ENCODE measurements around the gene MAP3K4. TPM values are rescaled to one million over a fixed set of nuclear protein-coding genes. Genes with fewer than 3 reads are reported as not detected.
A peak's percentile ranks its signal among the peaks of the same experiment; 100 is the strongest.
"Not testable (repeated sequence)": the region's sequence is repeated elsewhere in the genome, so short reads cannot be mapped to it uniquely, and the experiment has no call there.

Gene MAP3K4
- total RNA-seq, 1 experiment from 2014 or later, result 13.5 TPM

DNA sequence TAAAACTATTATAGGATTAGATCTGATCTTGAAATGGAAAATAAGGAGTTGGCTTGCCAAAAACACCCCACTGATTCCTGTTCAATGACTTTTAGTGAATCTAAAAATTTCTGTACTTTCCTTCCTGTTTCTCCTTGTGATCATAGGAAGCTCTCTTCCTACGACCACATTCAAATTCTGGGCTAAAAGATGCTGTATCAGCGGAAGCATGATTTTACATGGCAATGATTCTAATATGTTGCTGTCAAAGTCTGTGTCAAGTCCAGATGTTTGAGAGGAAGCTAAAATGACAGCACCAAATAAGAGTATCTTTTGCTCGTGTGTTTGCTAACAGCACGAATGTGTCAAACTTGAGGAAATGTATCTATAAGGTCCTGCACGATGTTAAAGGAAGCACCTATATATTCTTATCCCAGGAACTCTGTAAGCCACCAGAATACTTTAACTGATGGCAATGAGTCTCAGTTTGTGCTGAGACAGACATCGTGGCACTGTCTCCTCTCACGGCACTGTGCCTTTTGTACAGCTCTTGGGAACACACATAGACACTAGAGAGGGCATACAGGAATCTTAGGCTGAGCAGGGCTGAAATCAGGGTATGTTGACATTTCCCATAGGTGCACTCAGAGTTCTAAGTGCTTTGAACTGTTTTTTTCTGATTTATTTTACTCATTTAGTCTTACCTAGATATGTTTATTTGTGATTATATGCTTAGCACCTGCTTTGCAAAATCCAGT, 24.9 kb upstream of the MAP3K4 start:
- H3K27me3 ChIP-seq, result no peaks in the 10 kb centered on the region
- H3K9me3 ChIP-seq, result no peaks in the 10 kb centered on the region
- H3K36me3 ChIP-seq, result no peaks in the 10 kb centered on the region
- DNase-seq, result no peak
- no peak overlapping the region for H3K4me3 ChIP-seq

GRCh38 chr6:160967351-160967750, 24.2 kb upstream of the MAP3K4 start:
- Histone ChIP-seq H3K9me3 (no peaks in the 10 kb centered on the region), H3K36me3 (no peaks in the 10 kb centered on the region), H3K4me3 (no peak overlapping the region), H3K27me3 (no peaks in the 10 kb centered on the region)
- no peak for DNase-seq

DNA sequence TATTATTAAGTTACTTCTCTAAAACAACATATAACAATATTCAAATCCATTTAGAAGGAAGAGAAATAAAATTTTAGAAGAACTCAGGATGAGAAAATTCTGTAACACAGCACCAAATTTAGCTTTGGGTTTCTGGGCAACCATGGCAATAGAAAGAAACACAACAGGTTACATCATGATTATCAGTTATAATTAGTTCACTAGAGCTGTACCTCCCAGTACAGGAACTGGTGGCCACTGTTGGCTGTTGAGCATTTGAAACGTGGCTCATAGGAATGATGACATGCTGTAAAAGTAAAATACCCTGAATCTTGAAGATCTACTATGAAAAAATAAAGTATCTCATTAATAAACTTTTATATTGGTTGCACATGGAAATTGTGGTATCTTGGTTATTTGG, 23.7 kb upstream of the MAP3K4 start:
- Histone ChIP-seq H3K4me3 (no peak overlapping the region), H3K36me3 (no peaks in the 10 kb centered on the region)
- no peak for DNase-seq

DNA sequence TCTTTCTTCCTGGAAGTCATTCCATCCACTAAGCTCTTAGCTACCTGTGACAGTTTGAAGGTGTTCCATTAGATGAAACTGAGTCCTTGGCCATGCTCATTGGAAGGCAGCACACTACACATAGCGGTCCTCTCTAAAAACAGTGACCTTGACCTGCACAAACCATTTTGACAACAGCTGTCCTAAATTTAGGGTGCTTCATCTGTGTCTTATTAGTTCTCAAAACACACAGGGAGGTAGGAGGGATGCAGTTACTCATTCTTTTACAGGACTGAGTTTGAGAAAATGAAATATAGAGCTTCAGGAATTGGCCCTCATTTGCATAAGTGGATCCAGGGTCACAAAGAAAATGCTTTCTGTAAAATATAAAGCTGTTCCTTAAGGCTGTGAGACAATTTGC, 20.4 kb upstream of the MAP3K4 start:
- Histone ChIP-seq H3K27me3 (no peaks in the 10 kb centered on the region), H3K36me3 (no peaks in the 10 kb centered on the region), H3K9me3 (no peaks in the 10 kb centered on the region), H3K4me3 (no peak overlapping the region)
- DNase-seq, result no peak

More for the DNA sequence above, 23.7 kb upstream of the MAP3K4 start:
- Histone ChIP-seq H3K9me3 (no peaks in the 10 kb centered on the region), H3K27me3 (no peaks in the 10 kb centered on the region)

DNA sequence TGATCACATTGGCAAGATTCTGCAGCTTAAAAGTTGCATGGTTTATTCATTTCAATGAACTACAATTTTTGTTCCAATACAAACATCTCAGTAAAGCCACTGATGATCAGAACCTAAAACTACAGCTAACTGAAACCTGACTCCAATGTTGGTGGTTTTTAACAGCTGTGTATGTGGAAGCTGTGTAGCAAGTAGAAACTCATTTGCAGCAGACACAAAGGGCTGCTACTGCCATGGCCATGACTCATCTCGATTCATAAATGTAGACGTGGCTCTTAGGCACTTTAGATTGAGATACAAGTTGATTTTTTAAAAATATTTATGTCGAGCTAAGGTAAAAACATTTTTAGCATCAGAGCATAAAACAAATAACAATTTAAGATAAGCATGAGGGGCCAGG, 19.5 kb upstream of the MAP3K4 start:
- no peaks in the 10 kb centered on the region for H3K36me3 ChIP-seq
- H3K9me3 ChIP-seq, result no peaks in the 10 kb centered on the region
- H3K27me3 ChIP-seq, result no peaks in the 10 kb centered on the region
- peak; percentile 78 for DNase-seq
- H3K4me3 ChIP-seq, result no peak overlapping the region

DNA sequence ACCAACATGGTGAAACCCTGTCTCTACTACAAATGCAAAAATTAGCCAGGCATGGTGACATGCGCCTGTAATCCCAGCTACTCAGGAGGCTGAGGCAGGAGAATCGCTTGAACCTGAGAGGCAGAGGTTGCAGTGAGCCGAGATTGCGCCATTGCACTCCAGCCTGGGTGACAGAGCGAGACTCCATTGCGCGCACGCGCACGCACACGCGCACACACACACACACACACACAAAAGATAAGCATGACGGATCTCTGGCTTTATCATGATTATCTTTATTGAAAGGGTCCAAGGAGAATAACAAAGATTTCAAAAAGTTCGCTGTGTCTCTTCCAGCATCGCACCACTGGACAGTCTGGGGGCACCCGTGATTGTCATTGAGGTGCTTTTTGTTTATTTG, 19.0 kb upstream of the MAP3K4 start:
- H3K36me3 ChIP-seq, H3K9me3 ChIP-seq, H3K27me3 ChIP-seq, H3K4me3 ChIP-seq, DNase-seq: not testable (repeated sequence)

- Histone ChIP-seq H3K27me3 (no peaks in the 10 kb centered on the region), H3K9me3 (peaks cover 2% of the 10 kb centered on the region; the same call in 1 of the 2 replicates), H3K36me3 (no peaks in the 10 kb centered on the region), H3K4me3 (no peak overlapping the region)
- peak; percentile 33 for DNase-seq
Measured at GRCh38 chr6:160973311-160974250, 18.0 kb upstream of the MAP3K4 start.

DNA sequence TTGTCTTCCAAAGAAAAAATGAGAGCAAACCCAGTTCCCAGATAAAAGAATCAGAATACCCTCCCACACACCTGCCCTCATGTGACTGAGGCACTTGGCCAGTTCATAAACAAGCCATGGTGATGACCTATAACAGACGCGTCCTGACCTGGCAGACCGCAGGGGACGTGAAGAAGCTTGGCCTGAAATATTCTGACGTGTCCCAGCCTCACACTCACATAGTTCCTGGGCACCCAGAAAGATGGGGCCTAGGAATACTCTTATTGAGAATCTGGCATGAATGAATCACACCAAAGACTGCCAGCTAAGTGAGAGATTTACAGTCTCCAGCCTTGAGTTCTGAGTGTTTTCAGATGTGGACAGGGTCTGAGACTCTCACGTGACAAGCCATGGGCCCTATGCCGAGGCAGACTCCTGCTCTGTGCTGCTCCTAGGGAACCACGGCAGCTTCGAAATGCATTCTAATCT, 17.2 kb upstream of the MAP3K4 start:
- Histone ChIP-seq H3K9me3 (peaks cover 2% of the 10 kb centered on the region; the same call in 1 of the 2 replicates), H3K4me3 (no peak overlapping the region), H3K36me3 (no peaks in the 10 kb centered on the region), H3K27me3 (no peaks in the 10 kb centered on the region)
- peak; percentile 94 for DNase-seq

DNA sequence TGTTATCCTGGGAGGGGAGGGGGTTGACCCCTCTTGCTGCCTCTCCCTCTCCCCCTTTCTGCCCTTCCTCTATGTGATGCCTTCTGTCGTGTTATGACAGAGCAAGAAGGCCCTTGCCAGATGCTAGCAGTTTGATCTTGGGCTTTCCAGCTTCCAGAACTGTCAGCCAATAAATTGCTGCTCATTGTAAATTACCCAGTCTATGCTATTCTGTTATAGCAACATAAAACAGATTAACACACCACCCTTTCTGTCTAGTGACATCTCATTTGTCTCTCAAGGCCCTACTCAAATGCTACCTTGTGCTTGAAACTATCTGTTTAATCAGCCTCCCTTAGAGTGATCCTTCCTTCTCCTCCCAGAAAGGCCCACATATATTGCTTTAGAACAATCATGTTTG, 16.4 kb upstream of the MAP3K4 start:
- H3K9me3 ChIP-seq, result peaks cover 2% of the 10 kb centered on the region; the same call in 1 of the 2 replicates
- H3K4me3 ChIP-seq, result no peak overlapping the region
- H3K36me3 ChIP-seq, result no peaks in the 10 kb centered on the region
- no peaks in the 10 kb centered on the region for H3K27me3 ChIP-seq
- no peak for DNase-seq

DNA sequence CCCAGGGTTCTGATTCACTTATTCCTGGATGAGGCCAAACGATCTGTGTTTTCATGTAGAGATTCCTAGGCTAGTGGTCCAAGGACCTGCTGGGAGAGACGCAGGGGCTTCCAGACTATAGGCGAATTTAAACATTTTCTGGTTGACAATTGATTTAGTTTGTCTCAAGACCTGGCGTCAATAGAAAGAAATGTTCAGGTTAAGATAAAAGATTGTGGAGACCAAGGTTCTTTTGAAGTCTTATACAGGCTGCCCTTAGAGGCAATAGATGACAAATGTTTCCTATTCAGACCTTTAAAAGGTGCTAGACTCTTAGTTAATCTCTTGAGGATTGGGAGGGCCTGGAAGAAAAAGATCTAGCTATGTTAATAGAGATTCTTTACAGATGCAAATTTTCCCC, 15.6 kb upstream of the MAP3K4 start:
- DNase-seq, H3K27me3 ChIP-seq, H3K9me3 ChIP-seq, H3K4me3 ChIP-seq, H3K36me3 ChIP-seq: not testable (repeated sequence)

GRCh38 chr6:160978141-160978901, 13.2 kb upstream of the MAP3K4 start:
- Histone ChIP-seq H3K36me3 (no peaks in the 10 kb centered on the region), H3K9me3 (peaks cover 7% of the 10 kb centered on the region), H3K4me3 (no peak overlapping the region), H3K27me3 (no peaks in the 10 kb centered on the region)
- DNase-seq, result peak; percentile 59

DNA sequence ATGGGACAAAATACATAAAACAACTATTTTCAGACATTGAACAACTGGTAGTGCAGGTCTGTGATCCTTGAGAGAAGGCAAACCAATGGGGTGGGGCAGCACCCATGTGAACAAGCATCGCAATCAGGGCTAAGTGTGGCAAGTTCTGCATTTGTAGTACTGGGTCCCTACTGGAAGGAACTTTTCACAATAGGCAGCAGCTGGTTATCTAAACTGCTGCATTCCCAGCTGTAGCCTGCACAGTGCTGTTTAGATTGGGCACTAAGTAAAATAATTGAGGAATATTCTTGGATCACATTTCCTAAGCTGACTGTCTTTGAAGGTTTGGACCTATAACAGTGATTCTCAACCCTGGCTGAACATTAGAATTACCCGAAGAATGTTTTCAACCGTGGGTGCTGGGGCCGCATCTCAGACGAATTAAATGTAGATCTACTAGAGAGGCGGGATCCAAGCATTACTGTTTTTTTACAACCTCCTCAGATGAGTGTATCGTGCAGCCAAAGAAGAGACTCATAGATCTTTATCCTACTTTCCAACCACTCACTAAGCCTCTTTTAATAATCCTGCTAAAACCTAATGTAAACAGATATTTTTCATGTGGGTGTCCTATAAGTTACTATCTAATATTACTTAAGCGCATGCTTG, 12.4 kb upstream of the MAP3K4 start:
- H3K9me3 ChIP-seq, result peaks cover 9% of the 10 kb centered on the region
- H3K4me3 ChIP-seq, result no peak overlapping the region
- H3K36me3 ChIP-seq, result no peaks in the 10 kb centered on the region
- DNase-seq, result no peak
- H3K27me3 ChIP-seq, result no peaks in the 10 kb centered on the region

DNA sequence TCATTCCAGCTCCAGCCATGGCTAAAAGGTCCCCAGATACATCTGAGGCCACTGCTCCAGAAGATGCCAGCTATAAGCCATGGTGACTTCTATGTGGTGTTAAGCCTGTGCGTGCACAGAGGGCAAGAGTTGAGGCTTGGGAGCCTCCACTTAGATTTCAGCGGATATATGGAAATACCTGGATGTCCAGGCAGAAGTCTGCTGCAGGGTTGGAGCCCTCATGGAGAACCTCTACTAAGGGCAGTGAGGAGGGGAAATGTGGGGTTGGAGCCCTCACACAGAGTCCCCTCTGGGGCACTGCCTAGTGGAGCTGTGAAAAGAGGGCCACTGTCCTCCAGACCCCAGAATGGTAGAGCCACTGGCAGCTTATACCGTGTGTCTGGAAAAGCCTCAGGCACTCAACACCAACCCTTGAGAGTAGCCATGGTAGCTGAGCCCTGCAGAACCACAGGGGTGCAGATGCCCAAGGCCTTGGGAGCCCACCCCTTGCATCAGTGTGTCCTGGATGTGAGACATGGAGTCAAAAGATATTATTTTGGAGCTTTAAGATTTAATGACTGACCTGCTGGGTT, 8.1 kb upstream of the MAP3K4 start:
- DNase-seq, H3K36me3 ChIP-seq, H3K4me3 ChIP-seq, H3K9me3 ChIP-seq, H3K27me3 ChIP-seq: not testable (repeated sequence)

DNA sequence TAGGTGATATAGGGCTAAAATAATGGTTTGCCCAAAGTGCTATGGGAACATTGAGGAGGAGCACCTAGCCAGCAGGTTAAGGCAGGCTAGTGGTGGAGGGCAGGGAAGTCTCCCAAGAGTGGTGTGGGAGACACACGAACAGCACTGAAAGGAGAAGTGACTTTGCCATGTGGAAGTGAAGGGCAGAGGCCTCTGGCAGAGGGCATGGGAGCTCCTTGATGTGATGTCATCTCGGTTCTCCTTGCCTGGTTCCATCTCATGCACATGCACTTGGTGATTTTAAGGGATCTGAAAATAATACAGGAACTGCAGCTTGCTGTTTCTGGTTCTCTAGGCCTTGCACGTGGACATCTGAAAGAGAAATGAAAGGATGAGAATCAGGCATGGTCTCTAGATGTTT, 4.7 kb upstream of the MAP3K4 start:
- Histone ChIP-seq H3K4me3 (no peak overlapping the region), H3K27me3 (no peaks in the 10 kb centered on the region), H3K36me3 (no peaks in the 10 kb centered on the region), H3K9me3 (peaks cover 7% of the 10 kb centered on the region)
- no peak for DNase-seq

GRCh38 chr6:160987265-160987664, 4.3 kb upstream of the MAP3K4 start:
- Histone ChIP-seq H3K4me3 (no peak overlapping the region), H3K27me3 (no peaks in the 10 kb centered on the region), H3K36me3 (no peaks in the 10 kb centered on the region), H3K9me3 (peaks cover 7% of the 10 kb centered on the region)
- DNase-seq, result no peak

DNA sequence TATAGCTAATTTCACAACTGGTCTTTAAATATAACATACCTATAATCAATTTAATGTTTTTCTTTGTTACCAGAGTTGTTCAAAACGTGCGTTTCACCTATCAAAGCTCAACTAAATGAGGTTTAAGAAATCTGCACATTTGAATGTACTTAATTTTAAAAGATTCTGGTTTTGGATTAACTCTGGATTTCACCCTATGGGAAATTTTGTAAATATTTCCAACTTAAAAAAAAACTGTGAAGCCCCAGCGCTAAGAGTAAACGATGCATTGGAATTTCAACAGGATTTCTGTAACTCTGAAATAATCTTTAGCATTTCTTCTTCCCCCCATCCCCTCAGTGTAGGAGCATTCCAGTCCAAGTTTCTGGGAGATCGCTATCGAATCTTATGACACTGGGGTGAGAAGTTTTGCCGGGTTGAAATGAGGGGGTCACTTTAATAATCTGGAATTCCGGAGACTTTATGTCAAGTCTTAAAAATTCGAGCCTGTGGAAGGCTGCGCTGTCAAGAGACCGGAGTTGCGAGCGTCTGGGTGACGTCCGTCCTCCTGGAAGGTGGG, 643 bp upstream of the MAP3K4 start:
- Histone ChIP-seq H3K4me3 (peak overlapping the region; percentile 95), H3K36me3 (peaks cover 8% of the 10 kb centered on the region), H3K9me3 (peaks cover 3% of the 10 kb centered on the region; the same call in 1 of the 2 replicates), H3K27me3 (no peaks in the 10 kb centered on the region)
- DNase-seq, result no peak

Data from MG63 (cell line).